GM12878 (cell line): ENCODE data around the gene ARRB2. TPM values are rescaled to one million over a fixed set of nuclear protein-coding genes. Genes with fewer than 3 reads are reported as not detected.

Experiments
- BACH1 ChIP-seq: fragments of 450-650 bp; IDR thresholded peaks from 2 replicates; pipeline ENCODE4 v1.6.1; 2017; ENCODE audit warnings: mild to moderate bottlenecking, borderline replicate concordance
- BHLHE40 ChIP-seq, 2 experiments: fragments of 450-650 bp in 1 of 2; IDR thresholded peaks; 2 replicates each; pipeline ENCODE4 v1.6.1; 2011 to 2017; ENCODE audit warnings: low read depth in 2 of 2, borderline replicate concordance in 1 of 2, improper control_type of control experiment in 1 of 2, low read length in 1 of 2, mild to moderate bottlenecking in 1 of 2
- CBX3 ChIP-seq: fragments of 200-600 bp; sonication (generic); IDR thresholded peaks from 2 replicates; pipeline ENCODE4 v1.6.1; 2016; ENCODE audit warnings: low read depth, borderline replicate concordance
- CHD4 ChIP-seq: fragments of 200-600 bp; sonication (generic); IDR thresholded peaks from 2 replicates; pipeline ENCODE4 v1.6.1; 2016; ENCODE audit warnings: mild to moderate bottlenecking
- GATAD2B ChIP-seq: fragments of 450-650 bp; conservative IDR thresholded peaks from 2 replicates; pipeline ENCODE4 v1.6.1; 2017; ENCODE audit warnings: low read depth, mild to moderate bottlenecking, moderate library complexity
- IKZF2 ChIP-seq, 2 experiments: fragments of 450-650 bp; IDR thresholded peaks; 2 replicates each; pipeline ENCODE4 v1.6.1; 2017; ENCODE audit warnings: mild to moderate bottlenecking in 2 of 2, moderate library complexity in 2 of 2
- IRF4 ChIP-seq: IDR thresholded peaks from 2 replicates; pipeline ENCODE4 v1.6.1; 2011; ENCODE audit warnings: low read depth, low read length
- KDM1A ChIP-seq: fragments of 200-600 bp; sonication (generic); IDR thresholded peaks from 2 replicates; pipeline ENCODE4 v1.6.1; 2016; ENCODE audit warnings: borderline replicate concordance
- MEF2A ChIP-seq: IDR thresholded peaks from 2 replicates; pipeline ENCODE4 v1.6.1; 2011; ENCODE audit warnings: low read depth, mild to moderate bottlenecking, low read length, moderate library complexity; ENCODE audit not compliant: insufficient read depth
- MTA2 ChIP-seq: fragments of 450-650 bp; IDR thresholded peaks from 2 replicates; pipeline ENCODE4 v1.6.1; 2016; ENCODE audit warnings: low read depth, mild to moderate bottlenecking, moderate library complexity
- MTA3 ChIP-seq: IDR thresholded peaks from 2 replicates; pipeline ENCODE4 v1.6.1; 2012; ENCODE audit warnings: low read length, inconsistent platforms, borderline replicate concordance
- NFYB ChIP-seq: IDR thresholded peaks from 2 replicates; pipeline ENCODE4 v1.6.1; 2011; ENCODE audit warnings: low read depth, mild to moderate bottlenecking, low read length, improper control_type of control experiment, moderate library complexity; ENCODE audit not compliant: insufficient read depth
- NR2C1 ChIP-seq: fragments of 450-650 bp; IDR thresholded peaks from 2 replicates; pipeline ENCODE4 v1.6.1; 2017; ENCODE audit warnings: antibody characterized with exemption, mild to moderate bottlenecking, moderate library complexity
- NR2C2 ChIP-seq: IDR thresholded peaks from 2 replicates; pipeline ENCODE4 v1.6.1; 2011; ENCODE audit warnings: borderline replicate concordance, low read depth; ENCODE audit not compliant: control insufficient read depth, insufficient read length
- POLR2AphosphoS5 ChIP-seq: IDR thresholded peaks from 2 replicates; pipeline ENCODE4 v1.6.1; 2011; ENCODE audit warnings: mild to moderate bottlenecking, low read length, inconsistent platforms
- RFX5 ChIP-seq: IDR thresholded peaks from 2 replicates; pipeline ENCODE4 v1.6.1; 2011; ENCODE audit warnings: low read depth, low read length, improper control_type of control experiment
- TARDBP ChIP-seq: IDR thresholded peaks from 2 replicates; pipeline ENCODE4 v1.6.1; 2016; ENCODE audit warnings: borderline replicate concordance
- ZBED1 ChIP-seq: IDR thresholded peaks from 2 replicates; pipeline ENCODE4 v1.6.1; 2016; ENCODE audit warnings: borderline replicate concordance
- polyA plus RNA-seq, 11 experiments: library from polyadenylated mRNA; depleted of rRNA in 4 of 11; unstranded in 6 of 11; stranded (reverse) in 5 of 11; fragments of >200 nt; fragmentation: Nextera tagmentation in 4 of 11; fragmentation: Illumina TruSeq in 1 of 11; extraction: Ambion mirVana in 4 of 11; extraction: Trizol in 1 of 11; gene quantifications; 1 replicate in 1 of 11; 2 replicates in 10 of 11; pipeline versions ENCODE4 v1.2.1 to v1.2.3, GENCODE V29; 2011 to 2016; ENCODE audit warnings: inconsistent platforms in 2 of 11, missing spikeins in 2 of 11, low read depth in 1 of 11
- total RNA-seq, 4 experiments: library from RNA; depleted of rRNA in 3 of 4; stranded (reverse); fragments of >200 nt in 3 of 4; fragmentation: Illumina TruSeq in 1 of 4; extraction: Trizol in 1 of 4; gene quantifications; 2 replicates each; pipeline versions ENCODE4 v1.2.1 to v1.2.3, GENCODE V29; 2013 to 2021
- TF ChIP-seq, protein P1 (sequence below): fragments of 450-650 bp; IDR thresholded peaks from 2 replicates; pipeline ENCODE4 v1.6.1; 2016; ENCODE audit warnings: mild to moderate bottlenecking
- TF ChIP-seq, protein P2 (sequence below): fragments of 150-350 bp; IDR thresholded peaks from 2 replicates; pipeline ENCODE4 v1.6.1; 2014; ENCODE audit warnings: mild to moderate bottlenecking, low read depth, low read length
- TF ChIP-seq, protein P3 (sequence below): fragments of 450-650 bp; IDR thresholded peaks from 2 replicates; pipeline ENCODE4 v1.6.1; 2018; ENCODE audit warnings: borderline replicate concordance, mild to moderate bottlenecking; ENCODE audit not compliant: partially characterized antibody
- TF ChIP-seq, protein P4 (sequence below): IDR thresholded peaks from 2 replicates; pipeline ENCODE4 v1.6.1; 2012; ENCODE audit warnings: low read depth, low read length, improper control_type of control experiment
- TF ChIP-seq, protein P5 (sequence below): IDR thresholded peaks from 2 replicates; pipeline ENCODE4 v1.6.1; 2011; ENCODE audit warnings: low read depth, mild to moderate bottlenecking, low read length, moderate library complexity, borderline replicate concordance; ENCODE audit errors: extremely low read depth
- TF ChIP-seq, protein P6 (sequence below): fragments of 450-650 bp; IDR thresholded peaks from 2 replicates; pipeline ENCODE4 v1.6.1; 2016; ENCODE audit warnings: mild to moderate bottlenecking

ARRB2 gene
- total and polyA plus RNA-seq, 10 of the 15 experiments (the other 5 are each of a cell fraction or from before 2014, with no cell fraction given) = 6.5 to 75.2 (median 43.1) TPM

DNA sequence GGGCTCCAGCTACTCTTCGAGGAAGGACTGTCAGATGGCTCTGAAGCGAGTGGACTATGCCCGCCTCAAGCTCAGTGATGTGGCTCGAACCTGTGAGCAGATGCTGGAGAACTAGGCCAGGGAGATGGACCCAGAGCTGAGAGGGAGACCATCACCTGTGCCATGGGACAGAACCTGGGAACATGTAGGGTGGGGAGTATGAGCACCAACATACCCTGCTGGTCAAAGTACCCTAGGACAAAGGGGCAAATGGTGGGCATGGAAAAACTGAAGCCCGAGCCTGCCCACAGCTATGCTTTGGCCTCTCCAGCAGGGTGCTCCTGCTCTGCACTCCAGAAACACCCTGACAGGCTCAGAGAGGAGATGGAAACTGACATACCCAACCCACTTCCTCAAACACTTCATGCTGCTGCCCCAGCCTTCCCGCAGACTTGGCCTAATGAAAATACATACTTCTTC, 22.7 kb downstream of the ARRB2 start (continued):
- TF ChIP-seq, protein P1, sequence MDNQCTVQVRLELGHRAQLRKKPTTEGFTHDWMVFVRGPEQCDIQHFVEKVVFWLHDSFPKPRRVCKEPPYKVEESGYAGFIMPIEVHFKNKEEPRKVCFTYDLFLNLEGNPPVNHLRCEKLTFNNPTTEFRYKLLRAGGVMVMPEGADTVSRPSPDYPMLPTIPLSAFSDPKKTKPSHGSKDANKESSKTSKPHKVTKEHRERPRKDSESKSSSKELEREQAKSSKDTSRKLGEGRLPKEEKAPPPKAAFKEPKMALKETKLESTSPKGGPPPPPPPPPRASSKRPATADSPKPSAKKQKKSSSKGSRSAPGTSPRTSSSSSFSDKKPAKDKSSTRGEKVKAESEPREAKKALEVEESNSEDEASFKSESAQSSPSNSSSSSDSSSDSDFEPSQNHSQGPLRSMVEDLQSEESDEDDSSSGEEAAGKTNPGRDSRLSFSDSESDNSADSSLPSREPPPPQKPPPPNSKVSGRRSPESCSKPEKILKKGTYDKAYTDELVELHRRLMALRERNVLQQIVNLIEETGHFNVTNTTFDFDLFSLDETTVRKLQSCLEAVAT = peak; percentile 78; the same call in 1 of the 2 replicates
- TF ChIP-seq TARDBP = no peak
- TF ChIP-seq NFYB = no peak
- TF ChIP-seq, protein P2, sequence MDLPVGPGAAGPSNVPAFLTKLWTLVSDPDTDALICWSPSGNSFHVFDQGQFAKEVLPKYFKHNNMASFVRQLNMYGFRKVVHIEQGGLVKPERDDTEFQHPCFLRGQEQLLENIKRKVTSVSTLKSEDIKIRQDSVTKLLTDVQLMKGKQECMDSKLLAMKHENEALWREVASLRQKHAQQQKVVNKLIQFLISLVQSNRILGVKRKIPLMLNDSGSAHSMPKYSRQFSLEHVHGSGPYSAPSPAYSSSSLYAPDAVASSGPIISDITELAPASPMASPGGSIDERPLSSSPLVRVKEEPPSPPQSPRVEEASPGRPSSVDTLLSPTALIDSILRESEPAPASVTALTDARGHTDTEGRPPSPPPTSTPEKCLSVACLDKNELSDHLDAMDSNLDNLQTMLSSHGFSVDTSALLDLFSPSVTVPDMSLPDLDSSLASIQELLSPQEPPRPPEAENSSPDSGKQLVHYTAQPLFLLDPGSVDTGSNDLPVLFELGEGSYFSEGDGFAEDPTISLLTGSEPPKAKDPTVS = no peak
- TF ChIP-seq POLR2AphosphoS5 = no peak
- TF ChIP-seq RFX5 = no peak
- no peak for TF ChIP-seq BHLHE40 (IDR thresholded peaks at IDR 0.05; ENCODE audit: borderline replicate concordance in 1 of 2, low read depth in 2 of 2, low read length in 1 of 2)
- TF ChIP-seq, protein P3, sequence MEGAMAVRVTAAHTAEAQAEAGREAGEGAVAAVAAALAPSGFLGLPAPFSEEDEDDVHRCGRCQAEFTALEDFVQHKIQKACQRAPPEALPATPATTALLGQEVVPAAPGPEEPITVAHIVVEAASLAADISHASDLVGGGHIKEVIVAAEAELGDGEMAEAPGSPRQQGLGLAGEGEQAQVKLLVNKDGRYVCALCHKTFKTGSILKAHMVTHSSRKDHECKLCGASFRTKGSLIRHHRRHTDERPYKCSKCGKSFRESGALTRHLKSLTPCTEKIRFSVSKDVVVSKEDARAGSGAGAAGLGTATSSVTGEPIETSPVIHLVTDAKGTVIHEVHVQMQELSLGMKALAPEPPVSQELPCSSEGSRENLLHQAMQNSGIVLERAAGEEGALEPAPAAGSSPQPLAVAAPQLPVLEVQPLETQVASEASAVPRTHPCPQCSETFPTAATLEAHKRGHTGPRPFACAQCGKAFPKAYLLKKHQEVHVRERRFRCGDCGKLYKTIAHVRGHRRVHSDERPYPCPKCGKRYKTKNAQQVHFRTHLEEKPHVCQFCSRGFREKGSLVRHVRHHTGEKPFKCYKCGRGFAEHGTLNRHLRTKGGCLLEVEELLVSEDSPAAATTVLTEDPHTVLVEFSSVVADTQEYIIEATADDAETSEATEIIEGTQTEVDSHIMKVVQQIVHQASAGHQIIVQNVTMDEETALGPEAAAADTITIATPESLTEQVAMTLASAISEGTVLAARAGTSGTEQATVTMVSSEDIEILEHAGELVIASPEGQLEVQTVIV = no peak
- no peak for TF ChIP-seq NR2C2
- no peak for TF ChIP-seq CHD4
- no peak for TF ChIP-seq MTA2
- no peak for TF ChIP-seq KDM1A
- 0 out of 2 replicates have a peak, but pooled peaks have one; percentile 28 for TF ChIP-seq IRF4
- TF ChIP-seq, protein P4, sequence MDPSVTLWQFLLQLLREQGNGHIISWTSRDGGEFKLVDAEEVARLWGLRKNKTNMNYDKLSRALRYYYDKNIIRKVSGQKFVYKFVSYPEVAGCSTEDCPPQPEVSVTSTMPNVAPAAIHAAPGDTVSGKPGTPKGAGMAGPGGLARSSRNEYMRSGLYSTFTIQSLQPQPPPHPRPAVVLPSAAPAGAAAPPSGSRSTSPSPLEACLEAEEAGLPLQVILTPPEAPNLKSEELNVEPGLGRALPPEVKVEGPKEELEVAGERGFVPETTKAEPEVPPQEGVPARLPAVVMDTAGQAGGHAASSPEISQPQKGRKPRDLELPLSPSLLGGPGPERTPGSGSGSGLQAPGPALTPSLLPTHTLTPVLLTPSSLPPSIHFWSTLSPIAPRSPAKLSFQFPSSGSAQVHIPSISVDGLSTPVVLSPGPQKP = no peak
- TF ChIP-seq CBX3 = no peak
- TF ChIP-seq ZBED1 = no peak
- no peak for TF ChIP-seq GATAD2B
- no peak for TF ChIP-seq MTA3
- no peak for TF ChIP-seq BACH1
- TF ChIP-seq, protein P5, sequence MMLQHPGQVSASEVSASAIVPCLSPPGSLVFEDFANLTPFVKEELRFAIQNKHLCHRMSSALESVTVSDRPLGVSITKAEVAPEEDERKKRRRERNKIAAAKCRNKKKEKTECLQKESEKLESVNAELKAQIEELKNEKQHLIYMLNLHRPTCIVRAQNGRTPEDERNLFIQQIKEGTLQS = no peak
- no peak for TF ChIP-seq MEF2A
- peak; percentile 55 to 60; a peak in 2 of 4 replicates for TF ChIP-seq IKZF2 (IDR thresholded peaks at IDR 0.05)
- TF ChIP-seq, protein P6, sequence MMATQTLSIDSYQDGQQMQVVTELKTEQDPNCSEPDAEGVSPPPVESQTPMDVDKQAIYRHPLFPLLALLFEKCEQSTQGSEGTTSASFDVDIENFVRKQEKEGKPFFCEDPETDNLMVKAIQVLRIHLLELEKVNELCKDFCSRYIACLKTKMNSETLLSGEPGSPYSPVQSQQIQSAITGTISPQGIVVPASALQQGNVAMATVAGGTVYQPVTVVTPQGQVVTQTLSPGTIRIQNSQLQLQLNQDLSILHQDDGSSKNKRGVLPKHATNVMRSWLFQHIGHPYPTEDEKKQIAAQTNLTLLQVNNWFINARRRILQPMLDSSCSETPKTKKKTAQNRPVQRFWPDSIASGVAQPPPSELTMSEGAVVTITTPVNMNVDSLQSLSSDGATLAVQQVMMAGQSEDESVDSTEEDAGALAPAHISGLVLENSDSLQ = peak; percentile 67
- no peak for TF ChIP-seq NR2C1
